Parathyroid adenoma (tissue), 2 donors: ENCODE measurements around the gene CLEC2L.

Experiments used
- H2AFZ ChIP-seq: fragments of 300-600 bp; sonication (generic); one replicate; pipeline ENCODE4 v1.7.0; 2017; ENCODE audit warnings: antibody characterized with exemption, mild to moderate bottlenecking
- H3K27ac ChIP-seq: fragments of 300-600 bp; sonication (generic); one replicate; pipeline ENCODE4 v1.7.0; 2017
- H3K27me3 ChIP-seq: fragments of 300-600 bp; sonication (generic); one replicate; pipeline ENCODE4 v1.7.0; 2017; ENCODE audit warnings: low read length; ENCODE audit not compliant: control insufficient read depth, insufficient read depth
- H3K36me3 ChIP-seq: fragments of 300-600 bp; sonication (generic); one replicate; pipeline ENCODE4 v1.7.0; 2017; ENCODE audit warnings: low read length; ENCODE audit not compliant: control insufficient read depth, insufficient read depth
- H3K4me1 ChIP-seq: fragments of 300-600 bp; sonication (generic); one replicate; pipeline ENCODE4 v1.7.0; 2017; ENCODE audit warnings: control low read depth
- H3K4me2 ChIP-seq: fragments of 300-600 bp; sonication (generic); one replicate; pipeline ENCODE4 v1.7.0; 2017; ENCODE audit warnings: low read length
- H3K4me3 ChIP-seq: fragments of 300-600 bp; sonication (generic); one replicate; pipeline ENCODE4 v1.7.0; 2017; ENCODE audit warnings: low read depth, low read length
- H3K79me2 ChIP-seq: fragments of 300-600 bp; sonication (generic); one replicate; pipeline ENCODE4 v1.7.0; 2017; ENCODE audit warnings: control low read depth
- H3K9ac ChIP-seq: fragments of 300-600 bp; sonication (generic); one replicate; pipeline ENCODE4 v1.7.0; 2017; ENCODE audit warnings: mild to moderate bottlenecking
- H3K9me3 ChIP-seq: fragments of 300-600 bp; sonication (generic); one replicate; pipeline ENCODE4 v1.7.0; 2017; ENCODE audit warnings: low read length; ENCODE audit not compliant: control insufficient read depth
- CTCF ChIP-seq: fragments of 300-600 bp; sonication (generic); IDR thresholded peaks from one replicate; pipeline ENCODE4 v1.7.0; 2017; ENCODE audit warnings: antibody characterized with exemption, mild to moderate bottlenecking
- donor health status: primary hyperparathyroidism.

The CLEC2L gene

DNA sequence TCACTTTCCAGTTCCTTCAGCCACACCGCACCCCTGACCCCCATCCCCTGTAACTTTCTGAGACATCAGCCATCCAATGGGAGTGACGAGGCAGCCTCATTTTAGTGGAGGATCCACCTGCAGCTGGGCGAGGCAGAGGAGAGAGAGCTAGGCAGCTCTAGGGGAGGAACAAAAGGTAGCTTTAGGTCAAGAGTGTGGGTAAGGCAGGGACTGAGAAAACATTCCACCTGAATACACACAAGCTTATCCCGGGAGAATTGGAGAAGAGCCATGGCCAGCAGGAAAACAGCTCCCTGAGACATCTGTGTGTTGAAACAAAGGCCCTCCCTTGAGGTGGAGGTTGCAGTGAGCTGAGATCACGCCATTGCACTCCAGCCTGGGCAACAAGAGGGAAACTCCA is 33.4 kb upstream of the CLEC2L start:
- H2AFZ ChIP-seq, result no peak overlapping the region
- H3K9ac ChIP-seq, result no peak overlapping the region
- TF ChIP-seq CTCF, result no peak
- no peak overlapping the region for H3K4me2 ChIP-seq
- H3K79me2 ChIP-seq, result no peaks in the 10 kb centered on the region
- H3K4me3 ChIP-seq, result no peak overlapping the region
- no peaks in the 10 kb centered on the region for H3K9me3 ChIP-seq
- no peak overlapping the region for H3K27ac ChIP-seq
- no peaks in the 10 kb centered on the region for H3K4me1 ChIP-seq
- no peaks in the 10 kb centered on the region for H3K27me3 ChIP-seq
- H3K36me3 ChIP-seq, result no peaks in the 10 kb centered on the region

DNA sequence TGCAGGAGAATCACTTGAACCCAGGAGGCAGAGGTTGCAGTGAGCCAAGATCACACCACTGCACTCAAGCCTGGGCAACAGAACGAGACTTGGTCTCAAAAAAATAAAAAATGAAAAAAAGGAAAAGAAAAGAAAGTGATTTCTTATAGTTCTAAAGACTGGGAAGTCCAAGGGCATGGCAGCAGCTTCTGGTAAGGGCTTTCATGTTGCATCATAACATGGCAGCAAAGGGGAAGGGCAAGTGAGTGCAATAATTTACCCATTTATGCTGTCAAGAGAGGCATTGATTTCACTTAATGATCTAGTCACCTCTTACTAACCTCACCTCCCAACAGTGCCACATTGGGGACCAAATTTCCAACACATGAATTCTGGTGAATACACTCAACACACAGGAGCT is 31.2 kb upstream of the CLEC2L start:
- H3K27me3 ChIP-seq, result no peaks in the 10 kb centered on the region
- H2AFZ ChIP-seq, result no peak overlapping the region
- H3K4me2 ChIP-seq, result no peak overlapping the region
- TF ChIP-seq CTCF, result no peak
- H3K9ac ChIP-seq, result no peak overlapping the region
- no peak overlapping the region for H3K4me3 ChIP-seq
- H3K36me3 ChIP-seq, result no peaks in the 10 kb centered on the region
- H3K27ac ChIP-seq, result no peak overlapping the region
- H3K79me2 ChIP-seq, result no peaks in the 10 kb centered on the region
- no peaks in the 10 kb centered on the region for H3K9me3 ChIP-seq
- no peaks in the 10 kb centered on the region for H3K4me1 ChIP-seq

- Histone ChIP-seq H3K4me1 (no peaks in the 10 kb centered on the region), H3K9me3 (no peaks in the 10 kb centered on the region), H3K27me3 (no peaks in the 10 kb centered on the region), H3K27ac (no peak overlapping the region), H3K9ac (no peak overlapping the region), H2AFZ (peak overlapping the region; percentile 33), H3K4me2 (no peak overlapping the region), H3K4me3 (no peak overlapping the region), H3K36me3 (no peaks in the 10 kb centered on the region), H3K79me2 (no peaks in the 10 kb centered on the region)
- TF ChIP-seq CTCF, result no peak
Observed at GRCh38 chr7:139494835-139495579, 28.5 kb upstream of the CLEC2L start.

DNA sequence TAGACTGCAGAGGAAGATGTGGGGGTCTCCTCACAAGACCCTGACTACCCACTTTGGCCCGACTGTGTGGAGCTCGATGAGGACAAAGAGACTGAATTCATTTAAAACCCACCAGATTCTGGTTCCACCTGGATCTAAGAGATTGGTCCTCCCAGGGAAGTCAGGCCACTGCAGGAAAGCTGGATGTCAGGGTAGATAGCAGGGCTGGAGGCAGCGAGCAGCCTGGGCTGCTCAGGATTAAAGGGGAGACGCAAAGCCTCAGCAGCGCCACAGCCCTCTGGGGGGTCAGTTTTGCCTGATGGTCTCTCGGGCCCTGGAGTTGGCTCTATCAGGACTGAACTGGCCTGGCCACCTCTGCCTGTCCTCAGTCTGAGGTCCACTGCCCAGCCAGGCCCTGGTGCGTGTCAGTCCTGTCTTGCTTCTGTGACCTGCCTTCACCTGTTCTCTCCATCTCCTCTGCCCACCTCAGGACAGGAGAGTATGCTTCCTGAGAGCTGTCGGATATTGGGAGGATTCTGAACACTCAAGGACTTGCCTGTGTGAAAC is 27.8 kb upstream of the CLEC2L start:
- Histone ChIP-seq H3K36me3 (no peaks in the 10 kb centered on the region), H3K27ac (no peak overlapping the region), H3K9me3 (no peaks in the 10 kb centered on the region), H3K4me1 (no peaks in the 10 kb centered on the region), H2AFZ (no peak overlapping the region), H3K4me3 (no peak overlapping the region), H3K4me2 (no peak overlapping the region), H3K27me3 (no peaks in the 10 kb centered on the region), H3K79me2 (no peaks in the 10 kb centered on the region), H3K9ac (no peak overlapping the region)
- no peak for TF ChIP-seq CTCF

DNA sequence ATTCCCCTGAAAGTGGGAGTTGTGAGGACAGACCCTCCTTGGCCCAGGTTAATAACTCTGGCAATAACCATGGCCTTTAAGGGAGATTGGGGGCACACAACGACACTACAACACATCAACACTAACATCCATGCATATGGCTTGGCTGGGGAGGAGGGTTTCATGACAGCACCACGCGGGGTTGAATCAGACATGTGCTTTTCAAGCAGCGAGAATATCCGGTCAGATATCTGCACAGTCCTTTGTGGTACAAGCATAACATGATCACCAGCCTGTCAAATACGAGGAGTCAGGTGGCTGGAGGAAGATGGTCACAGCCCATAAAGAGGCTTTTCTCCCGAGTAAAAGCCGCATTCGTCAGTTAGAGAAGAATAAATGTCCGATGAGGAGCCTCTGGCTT is 27.0 kb upstream of the CLEC2L start:
- no peak for TF ChIP-seq CTCF
- Histone ChIP-seq H3K27ac (no peak overlapping the region), H3K36me3 (no peaks in the 10 kb centered on the region), H3K4me2 (no peak overlapping the region), H3K27me3 (no peaks in the 10 kb centered on the region), H2AFZ (no peak overlapping the region), H3K9ac (no peak overlapping the region), H3K4me1 (no peaks in the 10 kb centered on the region), H3K9me3 (no peaks in the 10 kb centered on the region), H3K4me3 (no peak overlapping the region), H3K79me2 (no peaks in the 10 kb centered on the region)
